GM18868 (cell line): ENCODE results near the gene KRTAP10-6.
"Not testable (repeated sequence)": the region's sequence is repeated elsewhere in the genome, so short reads cannot be mapped to it uniquely, and the experiment has no call there.

Experiments
- ATAC-seq: cut with Tn5 transposase; IDR thresholded peaks from one replicate; pipeline ENCODE4 v1.9.1; 2021; ENCODE audit warnings: mild to moderate bottlenecking, moderate library complexity; ENCODE audit not compliant: unreplicated experiment

Gene KRTAP10-6

GRCh38 chr21:44579833-44580144 is 12.5 kb downstream of the KRTAP10-6 start:
- ATAC-seq, result no peak

- ATAC-seq, result no peak
Measured at GRCh38 chr21:44579056-44579832, 13.1 kb downstream of the KRTAP10-6 start.

- no peak for ATAC-seq
Measured at GRCh38 chr21:44578371-44579055, 13.8 kb downstream of the KRTAP10-6 start.

- no peak for ATAC-seq
Measured at GRCh38 chr21:44576025-44576420, 16.3 kb downstream of the KRTAP10-6 start.

GRCh38 chr21:44575307-44576024 is 16.8 kb downstream of the KRTAP10-6 start:
- ATAC-seq, result no peak

GRCh38 chr21:44574457-44575306 is 17.6 kb downstream of the KRTAP10-6 start:
- ATAC-seq, result no peak

GRCh38 chr21:44573630-44574456 is 18.5 kb downstream of the KRTAP10-6 start, which contains the start of gene KRTAP10-4:
KRTAP10-4 (plus strand) TSS chr21:44573729; CDS start chr21:44573759, 30 bp downstream.
- not testable (repeated sequence) for ATAC-seq

GRCh38 chr21:44572959-44573583 is 19.2 kb downstream of the KRTAP10-6 start:
- no peak for ATAC-seq

GRCh38 chr21:44571844-44572782 is 20.2 kb downstream of the KRTAP10-6 start:
- no peak for ATAC-seq

- no peak for ATAC-seq
Measured at GRCh38 chr21:44571296-44571695, 21.0 kb downstream of the KRTAP10-6 start.

- ATAC-seq, result no peak
Measured at GRCh38 chr21:44569861-44570517, 22.3 kb downstream of the KRTAP10-6 start.

GRCh38 chr21:44568667-44569556 is 23.4 kb downstream of the KRTAP10-6 start:
- no peak for ATAC-seq

- no peak for ATAC-seq
Measured at GRCh38 chr21:44568261-44568660, 24.0 kb downstream of the KRTAP10-6 start.

GRCh38 chr21:44567481-44568171 is 24.7 kb downstream of the KRTAP10-6 start:
- ATAC-seq, result no peak

GRCh38 chr21:44566403-44566802 is 25.9 kb downstream of the KRTAP10-6 start:
- ATAC-seq, result no peak

GRCh38 chr21:44564886-44565598 is 27.3 kb downstream of the KRTAP10-6 start:
- ATAC-seq, result no peak
